Coronary artery (tissue), 2 donors: ENCODE data around the gene CCNL2.
"Not testable (repeated sequence)": the region's sequence is repeated elsewhere in the genome, so short reads cannot be mapped to it uniquely, and the experiment has no call there.

Source experiments
- DNase-seq: peaks from one replicate; pipeline ENCODE4 v3.0.0-alpha.2; 2017; ENCODE audit warnings: low spot score
- H3K27ac ChIP-seq, 2 donors: fragments of 200-600 bp; sonication (generic); one replicate each; pipeline ENCODE4 v1.5.1; 2016 to 2019
- H3K4me3 ChIP-seq: fragments of 200-600 bp; sonication (generic); 2 replicates; pipeline ENCODE4 v1.5.1; 2016; ENCODE audit warnings: mild to moderate bottlenecking, moderate library complexity
- TF ChIP-seq, protein P1 (sequence below): fragments of 200-600 bp; sonication (generic); IDR thresholded peaks from one replicate; pipeline ENCODE4 v1.5.1; 2019; ENCODE audit warnings: antibody characterized with exemption

Gene CCNL2

GRCh38 chr1:1430992-1431844, 32.1 kb upstream of the CCNL2 start:
- Histone ChIP-seq H3K4me3 (peak overlapping the region; percentile 39), H3K27ac (peak overlapping the region; percentile 82 to 88)
- TF ChIP-seq, protein P1, sequence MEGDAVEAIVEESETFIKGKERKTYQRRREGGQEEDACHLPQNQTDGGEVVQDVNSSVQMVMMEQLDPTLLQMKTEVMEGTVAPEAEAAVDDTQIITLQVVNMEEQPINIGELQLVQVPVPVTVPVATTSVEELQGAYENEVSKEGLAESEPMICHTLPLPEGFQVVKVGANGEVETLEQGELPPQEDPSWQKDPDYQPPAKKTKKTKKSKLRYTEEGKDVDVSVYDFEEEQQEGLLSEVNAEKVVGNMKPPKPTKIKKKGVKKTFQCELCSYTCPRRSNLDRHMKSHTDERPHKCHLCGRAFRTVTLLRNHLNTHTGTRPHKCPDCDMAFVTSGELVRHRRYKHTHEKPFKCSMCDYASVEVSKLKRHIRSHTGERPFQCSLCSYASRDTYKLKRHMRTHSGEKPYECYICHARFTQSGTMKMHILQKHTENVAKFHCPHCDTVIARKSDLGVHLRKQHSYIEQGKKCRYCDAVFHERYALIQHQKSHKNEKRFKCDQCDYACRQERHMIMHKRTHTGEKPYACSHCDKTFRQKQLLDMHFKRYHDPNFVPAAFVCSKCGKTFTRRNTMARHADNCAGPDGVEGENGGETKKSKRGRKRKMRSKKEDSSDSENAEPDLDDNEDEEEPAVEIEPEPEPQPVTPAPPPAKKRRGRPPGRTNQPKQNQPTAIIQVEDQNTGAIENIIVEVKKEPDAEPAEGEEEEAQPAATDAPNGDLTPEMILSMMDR = no peak
- DNase-seq = no peak

GRCh38 chr1:1430114-1430982, 31.2 kb upstream of the CCNL2 start:
- H3K4me3 ChIP-seq = peak overlapping the region; percentile 39
- DNase-seq = no peak
- TF ChIP-seq, protein P1 = no peak
- H3K27ac ChIP-seq = peak overlapping the region; percentile 82 to 88

GRCh38 chr1:1429671-1430073, 30.5 kb upstream of the CCNL2 start:
- DNase-seq = no peak
- peak overlapping the region; percentile 39 for H3K4me3 ChIP-seq

GRCh38 chr1:1428967-1429366, 29.8 kb upstream of the CCNL2 start:
- not testable (repeated sequence) for H3K4me3 ChIP-seq, DNase-seq, H3K27ac ChIP-seq

More at GRCh38 chr1:1429671-1430073, 30.5 kb upstream of the CCNL2 start:
- TF ChIP-seq, protein P1 = no peak
- peak overlapping the region; percentile 82 to 88 for H3K27ac ChIP-seq

DNA sequence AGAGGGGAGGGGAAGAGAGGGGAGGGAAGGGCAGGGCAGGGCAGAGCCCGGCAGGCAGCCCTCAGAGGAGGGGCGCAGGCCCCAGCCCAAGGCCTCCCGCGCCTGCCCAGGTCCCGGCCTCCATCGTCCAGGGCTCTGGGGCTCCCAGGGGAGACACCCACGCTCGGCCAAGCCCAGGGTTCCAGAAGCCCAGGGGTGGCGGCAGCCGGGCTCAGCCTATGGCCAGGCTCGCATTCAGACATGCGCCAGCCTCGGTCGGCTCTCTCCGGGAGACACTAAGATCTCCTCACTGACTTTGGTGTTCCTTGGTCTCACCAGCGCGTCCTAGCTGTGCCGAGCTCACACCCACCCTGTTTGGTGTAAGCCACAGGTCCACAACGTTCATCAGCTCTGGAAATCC, 29.0 kb upstream of the CCNL2 start:
- no peak for DNase-seq
- TF ChIP-seq, protein P1 = no peak
- Histone ChIP-seq H3K4me3 (no peak overlapping the region), H3K27ac (peak overlapping the region in 1 of 2 donors; percentile 69)

DNA sequence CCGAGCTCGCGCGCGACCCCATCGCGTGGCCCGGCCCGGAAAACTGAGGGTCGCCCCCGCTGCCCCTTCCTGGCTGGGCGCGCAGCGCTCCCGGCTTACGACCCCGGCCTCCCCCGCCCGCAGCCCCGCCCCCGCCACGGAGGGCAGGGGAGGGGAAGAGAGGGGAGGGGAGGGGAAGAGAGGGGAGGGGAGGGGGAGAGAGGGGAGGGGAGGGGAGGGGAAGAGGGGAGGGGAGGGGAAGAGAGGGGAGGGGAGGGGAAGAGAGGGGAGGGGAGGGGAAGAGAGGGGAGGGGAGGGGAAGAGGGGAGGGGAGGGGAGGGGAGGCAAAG, 28.6 kb upstream of the CCNL2 start:
- Histone ChIP-seq H3K4me3 (peak overlapping the region; percentile 71), H3K27ac (peak overlapping the region in 1 of 2 donors; percentile 63)
- DNase-seq = no peak
- TF ChIP-seq, protein P1 = no peak

- no peak for DNase-seq
These were observed 28.1 kb upstream of the CCNL2 start for GRCh38 chr1:1427106-1427819.

More at GRCh38 chr1:1427106-1427819, 28.1 kb upstream of the CCNL2 start:
- Histone ChIP-seq H3K4me3 (peak overlapping the region; percentile 71), H3K27ac (peak overlapping the region in 1 of 2 donors; percentile 63)
- TF ChIP-seq, protein P1 = no peak
